GM20431 (cell line): ENCODE data around the gene AREL1.

Experiments
- in situ Hi-C: fragments of 300-500 bp; cut with MseI, MboI; formaldehyde crosslinking; loops from one replicate; pipeline ENCODE4 v1.15.0; 2020; ENCODE audit warnings: low sequenced_read_pairs; ENCODE audit not compliant: unreplicated experiment

Gene AREL1

GRCh38 chr14:74703043-74703442, 9.8 kb downstream of the AREL1 start:
- in situ Hi-C loops = no loop called here

- in situ Hi-C loops = no loop called here
These were observed 10.6 kb downstream of the AREL1 start for GRCh38 chr14:74702293-74702692.

- in situ Hi-C loops = no loop called here
These were observed 14.4 kb downstream of the AREL1 start for GRCh38 chr14:74698465-74698864.

- in situ Hi-C loops = no loop called here
These were observed 14.9 kb downstream of the AREL1 start for GRCh38 chr14:74697976-74698375.

- in situ Hi-C loops = no loop called here
These were observed 15.3 kb downstream of the AREL1 start for GRCh38 chr14:74697543-74697942.

- in situ Hi-C loops = no loop called here
These were observed 15.9 kb downstream of the AREL1 start for GRCh38 chr14:74697011-74697410.

- in situ Hi-C loops = no loop called here
These were observed 17.5 kb downstream of the AREL1 start for GRCh38 chr14:74695406-74695805.

- in situ Hi-C loops = no loop called here
These were observed 19.7 kb downstream of the AREL1 start for GRCh38 chr14:74693191-74693590.

GRCh38 chr14:74691456-74691855, 21.4 kb downstream of the AREL1 start:
- in situ Hi-C loops = no loop called here

- in situ Hi-C loops = no loop called here
These were observed 26.8 kb downstream of the AREL1 start for GRCh38 chr14:74685921-74686678.

GRCh38 chr14:74685056-74685455, 27.8 kb downstream of the AREL1 start:
- in situ Hi-C loops = no loop called here

GRCh38 chr14:74684434-74684833, 28.4 kb downstream of the AREL1 start:
- in situ Hi-C loops = no loop called here

GRCh38 chr14:74683406-74683805, 29.5 kb downstream of the AREL1 start:
- in situ Hi-C loops = no loop called here

- in situ Hi-C loops = no loop called here
These were observed 30.5 kb downstream of the AREL1 start for GRCh38 chr14:74682169-74682952.

- in situ Hi-C loops = no loop called here
These were observed 37.7 kb downstream of the AREL1 start for GRCh38 chr14:74675219-74675618.

- in situ Hi-C loops = no loop called here
These were observed 39.1 kb downstream of the AREL1 start for GRCh38 chr14:74673768-74674167.

- in situ Hi-C loops = no loop called here
These were observed 41.1 kb downstream of the AREL1 start for GRCh38 chr14:74671789-74672188.

GRCh38 chr14:74670726-74671411, 42.0 kb downstream of the AREL1 start:
- in situ Hi-C loops = no loop called here

- in situ Hi-C loops = no loop called here
These were observed 43.0 kb downstream of the AREL1 start for GRCh38 chr14:74669846-74670245.

GRCh38 chr14:74669256-74669655, 43.6 kb downstream of the AREL1 start:
- in situ Hi-C loops = no loop called here

GRCh38 chr14:74667758-74668157, 45.1 kb downstream of the AREL1 start:
- in situ Hi-C loops = no loop called here
